ENCODE data around the gene PTPRD.

Gene PTPRD

GRCh38 chr9:10146517-10147331, 466.1 kb downstream of the PTPRD start:
- no peak for DNase-seq

GRCh38 chr9:10144355-10144754, 468.4 kb downstream of the PTPRD start:
- no peak for DNase-seq

- DNase-seq, result no peak
Observed at GRCh38 chr9:10135553-10135952, 477.2 kb downstream of the PTPRD start.

GRCh38 chr9:10134266-10134665, 478.5 kb downstream of the PTPRD start:
- DNase-seq, result no peak

GRCh38 chr9:10130061-10130675, 482.6 kb downstream of the PTPRD start:
- no peak for DNase-seq

GRCh38 chr9:10127867-10128266, 484.9 kb downstream of the PTPRD start:
- no peak for DNase-seq

- no peak for DNase-seq
Observed at GRCh38 chr9:10112798-10113197, 500.0 kb downstream of the PTPRD start.

- no peak for DNase-seq
Observed at GRCh38 chr9:10112070-10112469, 500.7 kb downstream of the PTPRD start.

- DNase-seq, result no peak
Observed at GRCh38 chr9:10108815-10109214, 504.0 kb downstream of the PTPRD start.

- no peak for DNase-seq
Observed at GRCh38 chr9:10104774-10105173, 508.0 kb downstream of the PTPRD start.

GRCh38 chr9:10095208-10095607, 517.6 kb downstream of the PTPRD start:
- no peak for DNase-seq

GRCh38 chr9:10094563-10094962, 518.2 kb downstream of the PTPRD start:
- no peak for DNase-seq

- DNase-seq, result no peak
Observed at GRCh38 chr9:10080012-10080411, 532.8 kb downstream of the PTPRD start.

GRCh38 chr9:10079284-10079964, 533.4 kb downstream of the PTPRD start:
- DNase-seq, result no peak

- no peak for DNase-seq
Observed at GRCh38 chr9:10071579-10071978, 541.2 kb downstream of the PTPRD start.

GRCh38 chr9:10062629-10063395, 550.0 kb downstream of the PTPRD start:
- no peak for DNase-seq

- DNase-seq, result no peak
Observed at GRCh38 chr9:10059044-10059443, 553.8 kb downstream of the PTPRD start.

GRCh38 chr9:10055886-10056395, 556.9 kb downstream of the PTPRD start:
- no peak for DNase-seq

GRCh38 chr9:10054456-10054855, 558.3 kb downstream of the PTPRD start:
- DNase-seq, result no peak

- DNase-seq, result no peak
Observed at GRCh38 chr9:10052916-10053315, 559.9 kb downstream of the PTPRD start.

- no peak for DNase-seq
Observed at GRCh38 chr9:10052181-10052580, 560.6 kb downstream of the PTPRD start.

GRCh38 chr9:10050016-10050415, 562.8 kb downstream of the PTPRD start:
- no peak for DNase-seq

GRCh38 chr9:10048994-10049393, 563.8 kb downstream of the PTPRD start:
- no peak for DNase-seq

Data from activated CD4-positive, alpha-beta T cell treated with anti-CD3 and anti-CD28 coated beads, Interleukin-2, amount 50 U/mL, for 4 hours (primary cell).